Measurements from ENCODE around the gene PIM3. TPM values are rescaled to one million over a fixed set of nuclear protein-coding genes. Genes with fewer than 3 reads are reported as not detected.

The PIM3 gene
- total and polyA plus RNA-seq, 10 of the 15 experiments (the other 5 are each of a cell fraction or from before 2014, with no cell fraction given): 0.31 to 60.8 (median 12.4) TPM

GRCh38 chr22:49962012-49962750, 1.6 kb downstream of the PIM3 start (continued):
- TF ChIP-seq JUND (IDR thresholded peaks at IDR 0.05; ENCODE audit: low read depth, low read length) (no peak), BCL3 (IDR thresholded peaks at IDR 0.05; ENCODE audit: borderline replicate concordance, insufficient read depth, low read depth, low read length, poor library complexity, severe bottlenecking) (no peak), PML (IDR thresholded peaks at IDR 0.05; ENCODE audit: low read length) (no peak), POLR2A (IDR thresholded peaks at IDR 0.05; ENCODE audit: low read depth, low read length) (peak; percentile 69), STAT1 (conservative IDR thresholded peaks at IDR 0.05) (no peak), POU2F2 (IDR thresholded peaks at IDR 0.05; ENCODE audit: borderline replicate concordance, low read depth, low read length) (0 out of 3 replicates have a peak, but pooled peaks have one; percentile 37), NRF1 (conservative IDR thresholded peaks at IDR 0.05; ENCODE audit: low read depth, low read length) (no peak), SIX5 (IDR thresholded peaks at IDR 0.05; ENCODE audit: low read depth, low read length, severe bottlenecking) (no peak), WRNIP1 (IDR thresholded peaks at IDR 0.05; ENCODE audit: borderline replicate concordance, low read depth, low read length) (no peak), HDGF (IDR thresholded peaks at IDR 0.05) (peak; percentile 99), YY1 (IDR thresholded peaks at IDR 0.05; ENCODE audit: low read depth, low read length) (0 out of 2 replicates have a peak, but pooled peaks have one; percentile 4), JUNB (IDR thresholded peaks at IDR 0.05) (no peak), FOXK2 (IDR thresholded peaks at IDR 0.05) (no peak), EED (IDR thresholded peaks at IDR 0.05; ENCODE audit: low read depth) (0 out of 2 replicates have a peak, but pooled peaks have one; percentile 63), POLR2AphosphoS5 (IDR thresholded peaks at IDR 0.05; ENCODE audit: low read length) (peak; percentile 79), EP300 (IDR thresholded peaks at IDR 0.05; ENCODE audit: borderline replicate concordance in 1 of 2, control insufficient read depth in 1 of 2, low read depth in 2 of 2, low read length in 2 of 2) (peak in 1 of 2 experiments; percentile 15; a peak in 2 of 4 replicates), MAX (IDR thresholded peaks at IDR 0.05; ENCODE audit: low read depth, low read length) (no peak), PRDM15 (CRISPR knock-in tag; IDR thresholded peaks at IDR 0.05) (no peak), REST (IDR thresholded peaks at IDR 0.05; ENCODE audit: low read depth, low read length) (no peak), RB1 (IDR thresholded peaks at IDR 0.05; ENCODE audit: borderline replicate concordance) (no peak; the same call in 1 of the 2 replicates), MTA3 (IDR thresholded peaks at IDR 0.05; ENCODE audit: borderline replicate concordance, low read length) (no peak; the same call in 1 of the 2 replicates), NR2C2 (IDR thresholded peaks at IDR 0.05; ENCODE audit: borderline replicate concordance, control insufficient read depth, insufficient read length, low read depth) (no peak)
